OCI-LY3 (cell line): ENCODE measurements around the gene MGMT.

Experiments
- H2AFZ ChIP-seq: fragments of 200-600, 300-600 bp; shearing (Covaris generic); 2 replicates; pipeline ENCODE4 v1.6.0; 2014; ENCODE audit warnings: antibody characterized with exemption, low read depth, low read length
- H3K27ac ChIP-seq: fragments of 200-600, 300-600 bp; sonication (generic); 2 replicates; pipeline ENCODE4 v1.5.1; 2014; ENCODE audit warnings: mild to moderate bottlenecking, low read length, moderate library complexity, mixed read lengths
- H3K27me3 ChIP-seq: fragments of 200-600, 300-600 bp; sonication (generic); 2 replicates; pipeline ENCODE4 v1.6.1; 2014; ENCODE audit warnings: low read depth, low read length, mixed read lengths
- H3K36me3 ChIP-seq: fragments of 200-600, 300-600 bp; sonication (generic); replicated peaks from 2 replicates; pipeline ENCODE3; 2014; ENCODE audit warnings: low read depth, low read length, mixed read lengths
- H3K4me1 ChIP-seq: fragments of 300-600, 200-600 bp; sonication (generic); 2 replicates; pipeline ENCODE4 v1.6.1; 2014; ENCODE audit warnings: low read length, mixed read lengths
- H3K4me2 ChIP-seq: fragments of 200-600, 300-600 bp; sonication (generic); 2 replicates; pipeline ENCODE4 v1.6.1; 2014; ENCODE audit warnings: low read length, mixed read lengths
- H3K4me3 ChIP-seq: fragments of 300-600, 200-600 bp; sonication (generic); 2 replicates; pipeline ENCODE4 v1.5.1; 2014; ENCODE audit warnings: antibody characterized with exemption, mild to moderate bottlenecking, low read length, moderate library complexity
- H3K79me2 ChIP-seq: fragments of 300-600, 200-600 bp; shearing (Covaris generic); 2 replicates; pipeline ENCODE4 v1.6.1; 2014; ENCODE audit warnings: mild to moderate bottlenecking, low read length, mixed read lengths
- H3K9ac ChIP-seq: fragments of 300-600, 200-600 bp; shearing (Covaris generic); 2 replicates; pipeline ENCODE4 v1.6.0; 2014; ENCODE audit warnings: mild to moderate bottlenecking, low read length, moderate library complexity
- H3K9me3 ChIP-seq: fragments of 200-600, 300-600 bp; shearing (Covaris generic); 2 replicates; pipeline ENCODE4 v1.6.1; 2014; ENCODE audit warnings: low read length, mixed read lengths; ENCODE audit not compliant: insufficient read depth
- H4K20me1 ChIP-seq: fragments of 200-600, 300-600 bp; sonication (generic); 2 replicates; pipeline ENCODE4 v1.6.1; 2016; ENCODE audit warnings: low read length, mixed read lengths; ENCODE audit not compliant: insufficient read depth
- CTCF ChIP-seq: fragments of 200-600, 300-600 bp; sonication (generic); IDR thresholded peaks from 2 replicates; pipeline ENCODE4 v1.5.1; 2014; ENCODE audit warnings: antibody characterized with exemption, low read length, low read depth
- EZH2phosphoT487 ChIP-seq: fragments of 200-600 bp; shearing (Covaris generic); IDR thresholded peaks from 2 replicates; pipeline ENCODE4 v1.6.1; 2018; ENCODE audit warnings: antibody characterized with exemption, mixed run types, low read depth

Gene MGMT

GRCh38 chr10:129455625-129456024 lies 11.4 kb upstream of the MGMT start:
- Histone ChIP-seq H3K27me3 (no peaks in the 10 kb centered on the region), H3K9ac (no peak overlapping the region), H3K79me2 (no peaks in the 10 kb centered on the region), H2AFZ (no peak overlapping the region), H3K4me1 (no peaks in the 10 kb centered on the region), H3K4me3 (no peak overlapping the region), H4K20me1 (no peaks in the 10 kb centered on the region), H3K9me3 (no peaks in the 10 kb centered on the region), H3K36me3 (no peaks in the 10 kb centered on the region), H3K4me2 (no peak overlapping the region), H3K27ac (no peak overlapping the region)
- TF ChIP-seq CTCF (no peak), EZH2phosphoT487 (no peak)

GRCh38 chr10:129459762-129460539 lies 7.1 kb upstream of the MGMT start:
- Histone ChIP-seq H3K36me3 (no peaks in the 10 kb centered on the region), H2AFZ (no peak overlapping the region), H3K4me3 (no peak overlapping the region), H4K20me1 (no peaks in the 10 kb centered on the region), H3K9ac (no peak overlapping the region), H3K4me2 (no peak overlapping the region), H3K27me3 (no peaks in the 10 kb centered on the region), H3K27ac (no peak overlapping the region), H3K79me2 (no peaks in the 10 kb centered on the region), H3K9me3 (no peaks in the 10 kb centered on the region), H3K4me1 (no peaks in the 10 kb centered on the region)
- no peak for TF ChIP-seq CTCF
- no peak for TF ChIP-seq EZH2phosphoT487

- Histone ChIP-seq H3K36me3 (no peaks in the 10 kb centered on the region), H3K4me3 (no peak overlapping the region), H3K9ac (no peak overlapping the region), H3K4me2 (no peak overlapping the region), H3K79me2 (no peaks in the 10 kb centered on the region), H3K27ac (no peak overlapping the region), H3K27me3 (no peaks in the 10 kb centered on the region), H3K9me3 (no peaks in the 10 kb centered on the region), H2AFZ (no peak overlapping the region), H4K20me1 (no peaks in the 10 kb centered on the region), H3K4me1 (no peaks in the 10 kb centered on the region)
- no peak for TF ChIP-seq CTCF
- no peak for TF ChIP-seq EZH2phosphoT487
Measured at GRCh38 chr10:129462257-129462795, 4.7 kb upstream of the MGMT start.

- no peak overlapping the region for H2AFZ ChIP-seq
- no peaks in the 10 kb centered on the region for H3K36me3 ChIP-seq
- TF ChIP-seq CTCF (no peak), EZH2phosphoT487 (no peak)
- no peaks in the 10 kb centered on the region for H4K20me1 ChIP-seq
- no peaks in the 10 kb centered on the region for H3K79me2 ChIP-seq
- no peaks in the 10 kb centered on the region for H3K27me3 ChIP-seq
- no peak overlapping the region for H3K4me3 ChIP-seq
- H3K4me2 ChIP-seq, result no peak overlapping the region
- H3K4me1 ChIP-seq, result no peaks in the 10 kb centered on the region
- H3K9me3 ChIP-seq, result no peaks in the 10 kb centered on the region
- no peak overlapping the region for H3K9ac ChIP-seq
- no peak overlapping the region for H3K27ac ChIP-seq
Measured at GRCh38 chr10:129464251-129464650, 2.8 kb upstream of the MGMT start.
